Activated CD4-positive, alpha-beta T cell treated with anti-CD3 and anti-CD28 coated beads for 36 hours (primary cell): ENCODE measurements around the gene TNFRSF18. TPM values are rescaled to one million over a fixed set of nuclear protein-coding genes. Genes with fewer than 3 reads are reported as not detected.
"Not testable (repeated sequence)": the region's sequence is repeated elsewhere in the genome, so short reads cannot be mapped to it uniquely, and the experiment has no call there.

Experiments
- ATAC-seq: fragments of 200-7000 bp; cut with Tn5 transposase; one replicate; pipeline ENCODE4 v1.10.0; 2021; ENCODE audit warnings: mild to moderate bottlenecking, moderate library complexity
- CTCF ChIA-PET: fragments of 350-600 bp; sonication (Branson Sonifier 250); formaldehyde crosslinking; loops from one replicate; lab custom pipeline; 2021; ENCODE audit warnings: antibody characterized with exemption; lab: Charles Lee
- POLR2A ChIA-PET: fragments of 350-600 bp; sonication (Branson Sonifier 250); formaldehyde crosslinking; loops from one replicate; lab custom pipeline; 2021; ENCODE audit warnings: antibody characterized with exemption, inconsistent platforms; lab: Charles Lee
- DNase-seq: peaks from one replicate; pipeline ENCODE4 v3.0.0-alpha.2; 2020
- H3K27ac Mint-ChIP-seq: one replicate; pipeline ENCODE4 v1.8.0; 2021; ENCODE audit warnings: mixed read lengths
- H3K27me3 Mint-ChIP-seq: one replicate; pipeline ENCODE4 v1.8.0; 2021; ENCODE audit warnings: mixed read lengths
- H3K36me3 Mint-ChIP-seq: one replicate; pipeline ENCODE4 v1.8.0; 2021; ENCODE audit warnings: low read depth, mixed read lengths
- H3K4me1 Mint-ChIP-seq: one replicate; pipeline ENCODE4 v1.8.0; 2021; ENCODE audit warnings: mixed read lengths
- H3K4me3 Mint-ChIP-seq: one replicate; pipeline ENCODE4 v1.8.0; 2021; ENCODE audit warnings: mild to moderate bottlenecking, moderate library complexity, mixed read lengths
- H3K9me3 Mint-ChIP-seq: one replicate; pipeline ENCODE4 v1.8.0; 2021; ENCODE audit warnings: low read depth, mixed read lengths
- intact Hi-C, 2 experiments: fragments of 100-400 bp; cut with DNase I in 1 of 2; cut with micrococcal nuclease in 1 of 2; formaldehyde crosslinking; loops; one replicate each; pipeline versions ENCODE4 v1.14.2 to v1.15.1; 2022 to 2024; cut with DNase I, micrococcal nuclease
- total RNA-seq, 2 experiments: library from RNA; stranded (reverse); gene quantifications; one replicate each; pipeline ENCODE4 v1.2.3, GENCODE V29; 2021

The TNFRSF18 gene
- total RNA-seq, 2 experiments from 2014 or later = 95.0 to 164 TPM

DNA sequence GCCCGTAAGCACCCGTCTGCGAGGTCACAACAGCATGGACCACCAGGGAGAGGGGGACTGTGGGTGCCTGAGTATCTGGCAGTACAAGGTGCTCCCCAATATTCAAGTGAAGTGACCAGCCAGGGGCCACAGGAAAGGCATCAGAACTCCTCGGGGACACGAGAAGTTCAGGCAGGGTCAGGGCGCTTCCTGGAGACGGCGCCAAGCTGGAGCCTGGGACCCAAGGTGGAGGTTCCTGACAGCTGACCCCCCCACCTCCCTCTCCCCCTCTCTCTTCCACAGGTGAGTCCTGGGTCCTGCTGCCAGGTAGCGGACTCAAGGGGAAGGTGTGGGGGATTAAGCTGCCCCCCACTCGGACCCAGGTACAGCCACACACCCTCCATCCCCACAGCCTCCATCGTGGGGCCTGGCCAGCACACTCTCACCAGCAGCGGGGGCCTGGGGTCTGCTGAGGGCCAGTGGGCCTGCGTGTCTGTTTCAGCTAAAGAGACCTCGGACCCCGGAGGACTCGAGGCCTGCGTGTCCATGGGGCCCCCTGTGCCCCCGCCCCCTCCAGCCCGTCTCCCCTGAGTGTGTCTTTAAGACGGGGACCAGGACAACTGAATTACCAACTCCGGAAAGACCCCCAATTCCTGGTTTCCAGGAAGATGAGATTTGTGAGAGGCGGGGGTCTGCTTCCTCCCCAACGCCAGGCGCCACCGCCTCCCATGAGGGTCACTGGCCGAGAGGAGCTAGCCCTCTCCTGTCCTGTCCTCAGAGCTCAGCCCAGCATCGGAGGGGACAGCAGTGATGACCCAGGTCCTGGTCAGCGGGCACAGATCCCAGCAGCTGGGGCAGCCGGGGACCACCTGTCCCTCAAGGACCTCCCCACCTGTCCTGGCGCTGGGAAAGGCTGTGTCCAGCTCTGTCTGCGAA, 6.2 kb downstream of the TNFRSF18 start:
- ATAC-seq (no peak), DNase-seq (peak; percentile 29)
- H3K4me1 Mint-ChIP-seq = peaks cover 13% of the 10 kb centered on the region
- peak overlapping the region; percentile 85 for H3K27ac Mint-ChIP-seq
- peak overlapping the region; percentile 69 for H3K4me3 Mint-ChIP-seq
- ChIA-PET POLR2A (no interaction called here), CTCF (interaction anchor here (0.7 kb wide), 1 partner anchor 29 kb away, joined by 3 read pairs; no protein-coding TSS in a partner anchor)
- intact Hi-C loops = loop anchor here in 1 of 2 experiments (2.0 kb wide), 3 partner anchors 43 to 181 kb away; partner anchors contain the start of gene UBE2J2
- no peaks in the 10 kb centered on the region for H3K27me3 Mint-ChIP-seq
- H3K9me3 Mint-ChIP-seq = peaks cover under 1% of the 10 kb centered on the region
- peaks cover 3% of the 10 kb centered on the region for H3K36me3 Mint-ChIP-seq

DNA sequence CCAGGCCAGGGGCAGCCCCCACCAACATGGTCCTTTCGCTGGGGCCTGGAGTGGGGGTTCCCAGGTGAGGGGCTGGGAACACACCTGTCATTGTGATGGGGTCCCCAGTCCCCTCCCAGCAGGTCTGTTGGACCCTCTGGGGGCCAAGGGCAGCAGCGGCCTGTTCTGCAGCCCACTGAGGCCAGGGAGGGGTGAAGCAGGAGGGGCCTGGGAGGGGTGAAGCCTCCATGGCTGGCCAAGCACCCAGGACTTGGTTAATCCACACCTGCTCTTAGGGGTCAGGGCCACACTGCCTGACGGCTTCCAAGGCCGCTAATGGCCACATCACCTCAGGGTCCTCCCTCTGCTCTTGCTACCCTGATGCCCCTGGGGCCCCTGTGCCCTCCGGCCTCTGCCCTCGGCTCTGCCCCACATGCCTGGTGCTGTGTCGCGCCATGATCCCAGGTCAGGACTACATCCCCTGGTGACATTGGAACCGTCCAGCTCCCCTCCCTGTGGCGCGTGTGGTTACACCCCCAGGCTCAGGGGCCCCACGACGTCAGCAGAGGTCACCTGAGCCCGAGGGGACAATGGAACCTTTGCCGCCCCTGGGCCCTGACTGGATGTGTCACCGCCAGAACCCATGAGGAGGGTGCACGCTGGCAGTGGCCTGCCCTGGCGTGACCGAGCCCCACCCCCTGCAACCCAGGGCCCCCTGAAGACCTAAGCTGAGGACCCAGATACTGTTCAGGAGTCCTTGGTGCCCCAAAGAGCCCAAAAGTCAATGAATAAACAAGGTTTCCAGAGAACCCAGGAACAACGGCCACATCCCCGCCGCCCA, 7.0 kb downstream of the TNFRSF18 start:
- ATAC-seq (no peak), DNase-seq (peak; percentile 13)
- peaks cover 7% of the 10 kb centered on the region for H3K9me3 Mint-ChIP-seq
- intact Hi-C loops = no loop called here
- no peaks in the 10 kb centered on the region for H3K27me3 Mint-ChIP-seq
- CTCF ChIA-PET = no interaction called here
- peak overlapping the region; percentile 55 for H3K27ac Mint-ChIP-seq
- peaks cover 14% of the 10 kb centered on the region for H3K4me1 Mint-ChIP-seq
- POLR2A ChIA-PET = no interaction called here
- peaks cover 4% of the 10 kb centered on the region for H3K36me3 Mint-ChIP-seq
- peak overlapping the region; percentile 69 for H3K4me3 Mint-ChIP-seq

DNA sequence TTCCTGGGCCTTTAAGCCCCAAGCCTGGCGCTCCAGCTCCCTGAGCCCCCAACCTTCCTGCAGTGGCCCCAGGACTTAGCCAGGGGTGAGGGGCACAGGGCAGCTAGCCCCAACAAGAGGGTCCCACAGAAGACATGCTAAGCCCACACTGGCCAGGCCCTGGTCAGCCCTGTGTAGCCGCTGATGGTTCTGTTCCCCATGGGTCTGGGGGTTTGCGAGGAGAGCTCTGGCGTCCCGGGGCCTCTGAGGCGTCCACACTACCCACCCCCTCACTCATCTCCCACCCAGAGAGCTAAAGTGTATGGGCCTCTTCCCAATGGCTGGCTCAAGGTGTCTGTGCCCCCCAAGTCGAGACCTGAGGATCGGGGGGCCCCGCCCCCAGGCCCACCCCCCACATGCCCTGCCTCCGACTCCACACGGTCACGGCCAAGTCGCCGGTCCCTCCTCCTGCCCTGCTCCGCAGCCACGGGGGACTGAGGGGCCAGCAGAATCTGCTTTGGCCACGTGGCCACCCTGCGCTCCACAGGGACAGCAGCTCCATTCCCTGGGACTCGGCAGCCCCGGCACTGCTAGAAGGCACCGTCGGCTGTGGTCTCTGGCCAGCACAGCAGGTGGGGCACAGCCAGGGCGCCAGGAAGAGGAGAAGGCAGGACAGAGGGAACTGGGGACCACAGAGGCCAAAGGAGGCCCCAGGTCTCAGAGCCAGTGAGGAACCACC, 7.8 kb downstream of the TNFRSF18 start:
- peaks cover 10% of the 10 kb centered on the region for H3K9me3 Mint-ChIP-seq
- H3K27me3 Mint-ChIP-seq = no peaks in the 10 kb centered on the region
- intact Hi-C loops = no loop called here
- H3K36me3 Mint-ChIP-seq = peaks cover 2% of the 10 kb centered on the region
- H3K4me3 Mint-ChIP-seq = no peak overlapping the region
- no peak for DNase-seq
- POLR2A ChIA-PET = no interaction called here
- peaks cover 14% of the 10 kb centered on the region for H3K4me1 Mint-ChIP-seq
- no peak overlapping the region for H3K27ac Mint-ChIP-seq
- no peak for ATAC-seq
- CTCF ChIA-PET = no interaction called here

DNA sequence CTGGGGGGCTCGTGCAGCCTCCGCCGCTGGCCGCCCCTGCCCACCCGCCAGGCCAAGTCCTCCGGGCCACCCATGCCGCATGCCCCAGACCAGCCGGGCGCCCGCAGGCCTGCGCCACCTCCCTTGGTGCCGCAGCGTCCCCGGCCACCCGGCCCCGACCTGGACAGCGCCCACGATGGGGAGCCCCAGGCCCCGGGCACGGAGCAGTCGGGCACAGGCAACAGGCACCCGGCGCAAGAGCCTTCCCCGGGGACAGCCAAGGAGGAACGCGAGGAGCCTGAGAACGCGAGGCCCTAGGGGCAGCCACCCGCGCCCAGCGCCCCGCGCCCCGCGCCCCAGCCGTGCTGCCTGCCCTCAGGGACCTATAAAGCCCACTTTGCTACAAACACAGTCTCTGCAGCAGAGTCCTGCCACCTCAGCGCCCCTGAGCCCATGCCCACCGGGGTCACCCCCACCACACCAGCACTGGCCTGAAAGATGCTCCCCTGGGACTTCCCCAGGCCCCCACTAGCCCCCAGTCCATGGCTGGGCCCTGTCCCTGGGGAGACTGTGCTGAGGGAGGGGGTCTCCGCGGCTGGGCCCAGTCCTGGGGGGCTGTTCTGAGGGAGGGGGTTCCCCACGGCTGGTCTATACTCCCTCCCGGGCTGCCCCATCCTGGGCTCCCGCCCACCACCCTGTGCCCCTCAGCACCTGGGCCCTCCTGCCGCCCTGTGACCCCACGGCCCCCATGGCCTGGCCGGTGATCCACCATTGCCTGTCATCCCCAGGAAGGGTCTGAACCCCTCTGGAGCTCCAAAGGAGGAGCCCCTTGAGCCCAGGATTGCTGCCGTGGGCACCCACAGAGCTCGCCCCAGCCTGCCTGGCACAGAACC, 8.6 kb downstream of the TNFRSF18 start:
- DNase-seq (no peak), ATAC-seq (no peak)
- intact Hi-C loops = no loop called here
- Mint-ChIP-seq H3K4me1 (peaks cover 14% of the 10 kb centered on the region), H3K27me3 (no peaks in the 10 kb centered on the region), H3K27ac (no peak overlapping the region), H3K4me3 (no peak overlapping the region), H3K9me3 (peaks cover 10% of the 10 kb centered on the region), H3K36me3 (peaks cover 2% of the 10 kb centered on the region)
- ChIA-PET CTCF (no interaction called here), POLR2A (no interaction called here)

- ChIA-PET POLR2A (no interaction called here), CTCF (no interaction called here)
- H3K36me3 Mint-ChIP-seq = peaks cover 2% of the 10 kb centered on the region
- H3K4me1 Mint-ChIP-seq = peaks cover 14% of the 10 kb centered on the region
- ATAC-seq (no peak), DNase-seq (no peak)
- H3K9me3 Mint-ChIP-seq = peaks cover 10% of the 10 kb centered on the region
- no peak overlapping the region for H3K27ac Mint-ChIP-seq
- H3K27me3 Mint-ChIP-seq = no peaks in the 10 kb centered on the region
- no peak overlapping the region for H3K4me3 Mint-ChIP-seq
- intact Hi-C loops = no loop called here
These were observed 9.2 kb downstream of the TNFRSF18 start for GRCh38 chr1:1197188-1197500.

DNA sequence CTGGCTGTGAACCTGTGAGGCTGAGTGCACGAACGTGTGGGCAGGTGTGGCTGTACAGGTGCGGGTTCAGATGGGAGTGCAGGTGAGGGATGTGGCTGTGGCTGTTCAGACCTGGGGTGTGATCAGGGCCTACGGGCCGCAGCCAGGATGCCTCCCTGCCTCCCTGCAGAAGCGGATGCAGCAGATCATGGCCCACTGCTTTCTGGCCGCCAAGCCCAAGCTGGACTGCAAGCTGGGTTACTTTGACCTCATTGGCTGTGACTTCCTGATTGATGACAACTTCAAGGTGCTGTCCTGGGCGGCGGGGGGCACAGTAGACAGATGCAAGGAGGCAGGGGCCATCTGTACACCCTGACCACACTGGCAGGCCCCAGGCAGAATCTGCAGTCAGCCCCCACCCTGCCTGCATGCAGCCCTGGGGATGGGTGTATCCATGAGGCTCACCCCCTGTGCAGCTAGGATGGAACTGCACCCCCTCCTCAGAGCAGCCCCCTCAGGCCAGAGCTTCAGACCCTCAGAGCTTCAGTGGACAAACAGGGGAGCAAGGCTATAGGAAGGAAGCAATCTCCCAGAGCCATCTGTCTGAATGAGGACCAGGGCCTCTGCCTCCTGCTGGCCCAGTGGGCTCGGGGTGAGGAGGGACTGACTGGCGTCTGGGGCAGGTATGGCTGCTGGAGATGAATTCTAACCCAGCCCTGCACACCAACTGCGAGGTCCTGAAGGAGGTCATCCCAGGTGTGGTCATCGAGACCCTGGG, 9.8 kb downstream of the TNFRSF18 start:
- DNase-seq = no peak

GRCh38 chr1:1195726-1196125, 10.7 kb downstream of the TNFRSF18 start:
- DNase-seq, ATAC-seq, POLR2A ChIA-PET, H3K4me3 Mint-ChIP-seq, CTCF ChIA-PET, H3K27ac Mint-ChIP-seq, H3K27me3 Mint-ChIP-seq, H3K36me3 Mint-ChIP-seq, intact Hi-C loops: not testable (repeated sequence)
- H3K9me3 Mint-ChIP-seq = peaks cover 10% of the 10 kb centered on the region
- peaks cover 14% of the 10 kb centered on the region for H3K4me1 Mint-ChIP-seq

More for the DNA sequence above, 9.8 kb downstream of the TNFRSF18 start:
- H3K4me3 Mint-ChIP-seq = no peak overlapping the region
- H3K9me3 Mint-ChIP-seq = peaks cover 10% of the 10 kb centered on the region
- H3K36me3 Mint-ChIP-seq = peaks cover 2% of the 10 kb centered on the region
- intact Hi-C loops = no loop called here
- POLR2A ChIA-PET = interaction anchor here (0.6 kb wide), 1 partner anchor 55 kb away, joined by 8 read pairs; no protein-coding TSS in a partner anchor
- H3K27ac Mint-ChIP-seq = no peak overlapping the region
- ATAC-seq = no peak
- CTCF ChIA-PET = no interaction called here
- no peaks in the 10 kb centered on the region for H3K27me3 Mint-ChIP-seq
- H3K4me1 Mint-ChIP-seq = peaks cover 14% of the 10 kb centered on the region

- Mint-ChIP-seq H3K27ac (no peak overlapping the region), H3K4me3 (no peak overlapping the region), H3K36me3 (peaks cover 2% of the 10 kb centered on the region), H3K9me3 (peaks cover 10% of the 10 kb centered on the region), H3K4me1 (peaks cover 5% of the 10 kb centered on the region), H3K27me3 (no peaks in the 10 kb centered on the region)
- ATAC-seq = no peak
- ChIA-PET POLR2A (no interaction called here), CTCF (interaction anchor here (0.6 kb wide), 1 partner anchor 210 kb away, joined by 3 read pairs; no protein-coding TSS in a partner anchor)
- no peak for DNase-seq
- intact Hi-C loops = no loop called here
These were observed 11.7 kb downstream of the TNFRSF18 start for GRCh38 chr1:1194723-1195122.

- Mint-ChIP-seq H3K9me3 (peaks cover 10% of the 10 kb centered on the region), H3K36me3 (peaks cover 2% of the 10 kb centered on the region), H3K27ac (no peak overlapping the region), H3K4me1 (peaks cover 2% of the 10 kb centered on the region), H3K4me3 (no peak overlapping the region), H3K27me3 (no peaks in the 10 kb centered on the region)
- intact Hi-C loops = no loop called here
- ATAC-seq (no peak), DNase-seq (no peak)
- ChIA-PET CTCF (no interaction called here), POLR2A (no interaction called here)
These were observed 14.7 kb downstream of the TNFRSF18 start for GRCh38 chr1:1191734-1192133.

- no peaks in the 10 kb centered on the region for H3K27me3 Mint-ChIP-seq
- POLR2A ChIA-PET = no interaction called here
- intact Hi-C loops = no loop called here
- no peak for DNase-seq
- H3K4me1 Mint-ChIP-seq = no peaks in the 10 kb centered on the region
- no peak overlapping the region for H3K27ac Mint-ChIP-seq
- CTCF ChIA-PET = no interaction called here
- H3K4me3 Mint-ChIP-seq = no peak overlapping the region
- peaks cover under 1% of the 10 kb centered on the region for H3K9me3 Mint-ChIP-seq
- no peak for ATAC-seq
- H3K36me3 Mint-ChIP-seq = no peaks in the 10 kb centered on the region
These were observed 17.3 kb downstream of the TNFRSF18 start for GRCh38 chr1:1189111-1189510.
